HL-60 (cell line): ENCODE data around the gene RAB28.

ENCODE experiments used
- DNase-seq, 2 experiments: peaks; one replicate each; pipeline ENCODE4 v3.0.0-alpha.2; 2010 to 2020; ENCODE audit warnings: low read depth in 1 of 2, low spot score in 1 of 2
- H3K27ac ChIP-seq: fragments of 250-450 bp; sonication (Bioruptor Pico); replicated peaks from 2 replicates; pipeline ENCODE4 v1.5.1; 2020; ENCODE audit warnings: mild to moderate bottlenecking, moderate library complexity
- H3K27me3 ChIP-seq: fragments of 250-450 bp; sonication (Bioruptor Pico); 2 replicates; pipeline ENCODE4 v1.5.1; 2021; ENCODE audit warnings: mild to moderate bottlenecking, moderate library complexity; ENCODE audit not compliant: insufficient read depth, poor library complexity, severe bottlenecking
- H3K4me3 ChIP-seq: replicated peaks from 2 replicates; pipeline ENCODE4 v1.5.1; 2011; ENCODE audit warnings: mild to moderate bottlenecking, control low read depth, low read length; ENCODE audit not compliant: insufficient read depth
- CTCF ChIP-seq: IDR thresholded peaks from one replicate; pipeline ENCODE4 v1.5.1; 2011; ENCODE audit warnings: low read length, control low read depth, inconsistent platforms; ENCODE audit not compliant: insufficient read depth
- GABPA ChIP-seq: IDR thresholded peaks from 2 replicates; pipeline ENCODE4 v1.6.1; 2012; ENCODE audit warnings: low read depth
- POLR2AphosphoS5 ChIP-seq: IDR thresholded peaks from 2 replicates; pipeline ENCODE4 v1.6.1; 2012; ENCODE audit warnings: low read depth
- REST ChIP-seq: IDR thresholded peaks from 2 replicates; pipeline ENCODE4 v1.6.1; 2012; ENCODE audit warnings: low read depth; ENCODE audit not compliant: insufficient replicate concordance
- SPI1 ChIP-seq: IDR thresholded peaks from 2 replicates; pipeline ENCODE4 v1.6.1; 2012; ENCODE audit warnings: low read depth, mild to moderate bottlenecking, borderline replicate concordance

The RAB28 gene

GRCh38 chr4:13529128-13529919 lies 45.2 kb upstream of the RAB28 start:
- no peak overlapping the region for H3K4me3 ChIP-seq
- H3K27ac ChIP-seq: no peak overlapping the region
- no peak for DNase-seq
- no peak for TF ChIP-seq GABPA
- no peak for TF ChIP-seq CTCF
- TF ChIP-seq REST: no peak
- TF ChIP-seq SPI1: no peak
- no peak for TF ChIP-seq POLR2AphosphoS5
- H3K27me3 ChIP-seq: peaks cover 53% of the 10 kb centered on the region

GRCh38 chr4:13528821-13529127 lies 44.6 kb upstream of the RAB28 start:
- DNase-seq: no peak
- TF ChIP-seq SPI1 (no peak), CTCF (no peak), REST (no peak), GABPA (no peak), POLR2AphosphoS5 (no peak)
- Histone ChIP-seq H3K27ac (no peak overlapping the region), H3K4me3 (no peak overlapping the region), H3K27me3 (peaks cover 47% of the 10 kb centered on the region)

- peak overlapping the region; percentile 29 for H3K4me3 ChIP-seq
- H3K27ac ChIP-seq: peak overlapping the region; percentile 45
- H3K27me3 ChIP-seq: peaks cover 46% of the 10 kb centered on the region
- no peak for TF ChIP-seq CTCF
- no peak for TF ChIP-seq GABPA
- TF ChIP-seq SPI1: no peak
- TF ChIP-seq POLR2AphosphoS5: no peak
- TF ChIP-seq REST: no peak
- peak; percentile 72 to 94 for DNase-seq
Measured at GRCh38 chr4:13527981-13528820, 44.1 kb upstream of the RAB28 start.
